Measurements from ENCODE around the gene NOC3L. TPM values are rescaled to one million over a fixed set of nuclear protein-coding genes. Genes with fewer than 3 reads are reported as not detected.
A peak's percentile ranks its signal among the peaks of the same experiment; 100 is the strongest.

NOC3L gene
- total and polyA plus RNA-seq, 9 of the 15 experiments (the other 6 are each of a cell fraction or from before 2014, with no cell fraction given): 23.8 to 57.6 (median 32.6) TPM

DNA sequence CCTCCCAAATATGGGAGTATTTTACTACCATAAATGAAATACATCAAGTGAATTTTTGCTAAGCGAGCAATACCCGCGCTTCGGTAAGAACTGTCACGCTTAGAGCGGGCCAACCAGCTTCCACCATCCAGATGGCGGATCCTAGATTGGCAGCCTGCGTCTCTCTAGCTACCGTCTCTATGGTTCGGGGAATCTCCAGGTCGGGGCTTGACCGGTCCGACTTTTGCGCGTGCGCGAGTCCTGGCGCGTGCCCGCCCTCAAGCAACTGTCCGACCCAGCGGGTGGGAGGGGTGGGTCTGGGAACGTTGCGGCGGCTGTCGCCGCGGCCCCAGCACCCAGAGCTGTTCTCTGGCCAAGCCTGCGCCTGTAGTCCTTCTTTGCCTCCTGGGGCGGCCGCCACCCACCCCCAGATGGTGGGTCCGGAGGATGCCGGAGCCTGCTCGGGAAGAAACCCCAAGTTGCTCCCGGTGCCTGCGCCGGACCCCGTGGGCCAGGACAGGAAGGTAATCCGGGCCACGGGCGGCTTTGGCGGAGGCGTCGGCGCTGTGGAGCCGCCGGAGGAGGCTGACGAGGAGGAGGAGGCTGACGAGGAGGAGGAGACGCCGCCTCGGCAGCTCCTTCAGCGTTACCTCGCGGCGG, 39.6 kb upstream of the NOC3L start, which contains the start of gene TBC1D12 (continued):
- TF ChIP-seq, protein P1, sequence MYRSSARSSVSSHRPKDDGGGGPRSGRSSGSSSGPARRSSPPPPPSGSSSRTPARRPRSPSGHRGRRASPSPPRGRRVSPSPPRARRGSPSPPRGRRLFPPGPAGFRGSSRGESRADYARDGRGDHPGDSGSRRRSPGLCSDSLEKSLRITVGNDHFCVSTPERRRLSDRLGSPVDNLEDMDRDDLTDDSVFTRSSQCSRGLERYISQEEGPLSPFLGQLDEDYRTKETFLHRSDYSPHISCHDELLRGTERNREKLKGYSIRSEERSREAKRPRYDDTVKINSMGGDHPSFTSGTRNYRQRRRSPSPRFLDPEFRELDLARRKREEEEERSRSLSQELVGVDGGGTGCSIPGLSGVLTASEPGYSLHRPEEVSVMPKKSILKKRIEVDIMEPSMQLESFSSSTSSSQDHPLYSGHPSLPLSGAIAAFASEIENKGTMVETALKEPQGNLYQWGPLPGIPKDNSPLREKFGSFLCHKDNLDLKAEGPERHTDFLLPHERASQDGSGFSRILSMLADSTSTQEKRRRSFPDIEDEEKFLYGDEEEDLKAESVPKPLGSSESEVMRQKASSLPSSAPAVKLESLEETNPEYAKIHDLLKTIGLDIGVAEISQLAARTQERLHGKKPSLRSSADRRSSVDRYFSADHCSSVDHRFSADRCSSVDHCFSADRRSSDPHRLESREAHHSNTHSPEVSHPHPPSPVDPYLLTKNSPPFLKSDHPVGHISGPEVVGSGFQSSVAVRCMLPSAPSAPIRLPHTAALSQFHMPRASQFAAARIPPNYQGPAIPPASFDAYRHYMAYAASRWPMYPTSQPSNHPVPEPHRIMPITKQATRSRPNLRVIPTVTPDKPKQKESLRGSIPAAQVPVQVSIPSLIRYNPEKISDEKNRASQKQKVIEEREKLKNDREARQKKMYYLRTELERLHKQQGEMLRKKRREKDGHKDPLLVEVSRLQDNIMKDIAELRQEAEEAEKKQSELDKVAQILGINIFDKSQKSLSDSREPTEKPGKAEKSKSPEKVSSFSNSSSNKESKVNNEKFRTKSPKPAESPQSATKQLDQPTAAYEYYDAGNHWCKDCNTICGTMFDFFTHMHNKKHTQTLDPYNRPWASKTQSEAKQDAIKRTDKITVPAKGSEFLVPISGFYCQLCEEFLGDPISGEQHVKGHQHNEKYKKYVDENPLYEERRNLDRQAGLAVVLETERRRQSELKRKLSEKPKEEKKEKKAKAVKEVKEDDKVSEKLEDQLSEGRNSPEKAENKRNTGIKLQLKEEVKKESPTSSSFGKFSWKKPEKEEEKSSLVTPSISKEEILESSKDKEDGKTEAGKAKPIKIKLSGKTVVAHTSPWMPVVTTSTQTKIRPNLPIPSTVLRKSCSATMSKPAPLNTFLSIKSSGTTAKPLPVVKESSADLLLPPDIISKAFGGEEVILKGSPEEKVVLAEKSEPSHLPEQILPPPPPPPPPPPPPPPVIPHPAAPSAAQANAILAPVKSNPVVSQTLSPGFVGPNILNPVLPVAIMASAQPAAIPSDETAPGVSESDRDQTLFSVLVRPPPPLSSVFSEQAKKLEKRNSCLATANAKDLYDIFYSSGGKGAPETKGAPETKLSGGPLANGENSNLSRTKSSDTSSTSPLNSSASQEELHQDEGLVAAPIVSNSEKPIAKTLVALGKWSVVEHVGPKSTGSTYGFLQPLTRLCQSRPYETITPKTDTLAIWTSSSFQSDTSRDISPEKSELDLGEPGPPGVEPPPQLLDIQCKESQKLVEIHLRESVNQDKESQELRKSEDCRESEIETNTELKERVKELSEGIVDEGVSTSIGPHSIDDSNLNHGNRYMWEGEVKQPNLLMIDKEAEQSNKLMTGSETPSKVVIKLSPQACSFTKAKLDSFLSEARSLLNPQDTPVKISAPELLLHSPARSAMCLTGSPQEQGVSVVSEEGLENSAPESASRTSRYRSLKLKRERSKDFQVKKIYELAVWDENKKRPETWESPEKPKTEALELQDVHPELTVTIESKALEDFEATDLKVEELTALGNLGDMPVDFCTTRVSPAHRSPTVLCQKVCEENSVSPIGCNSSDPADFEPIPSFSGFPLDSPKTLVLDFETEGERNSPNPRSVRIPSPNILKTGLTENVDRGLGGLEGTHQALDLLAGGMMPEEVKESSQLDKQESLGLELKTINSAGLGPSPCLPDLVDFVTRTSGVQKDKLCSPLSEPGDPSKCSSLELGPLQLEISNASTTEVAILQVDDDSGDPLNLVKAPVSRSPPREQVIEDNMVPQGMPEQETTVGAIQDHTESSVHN (IDR thresholded peaks at IDR 0.05; ENCODE audit: borderline replicate concordance in 1 of 2, low read depth in 1 of 2): no peak
- no peak for TF ChIP-seq NFE2 (IDR thresholded peaks at IDR 0.05; ENCODE audit: low read depth)
- TF ChIP-seq, protein P2, sequence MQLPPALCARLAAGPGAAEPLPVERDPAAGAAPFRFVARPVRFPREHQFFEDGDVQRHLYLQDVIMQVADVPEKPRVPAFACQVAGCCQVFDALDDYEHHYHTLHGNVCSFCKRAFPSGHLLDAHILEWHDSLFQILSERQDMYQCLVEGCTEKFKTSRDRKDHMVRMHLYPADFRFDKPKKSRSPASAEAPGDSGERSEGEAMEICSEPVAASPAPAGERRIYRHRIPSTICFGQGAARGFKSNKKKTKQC (CRISPR knock-in tag; IDR thresholded peaks at IDR 0.05): no peak
- no peak for TF ChIP-seq ZNF124 (CRISPR knock-in tag; IDR thresholded peaks at IDR 0.05)
- peak in 1 of 2 experiments; percentile 41; a peak in 1 of 4 replicates for TF ChIP-seq SRF (CRISPR knock-in tag; IDR thresholded peaks at IDR 0.05)
- TF ChIP-seq CREM (IDR thresholded peaks at IDR 0.05; ENCODE audit: low read depth): no peak
- TF ChIP-seq, protein P3, sequence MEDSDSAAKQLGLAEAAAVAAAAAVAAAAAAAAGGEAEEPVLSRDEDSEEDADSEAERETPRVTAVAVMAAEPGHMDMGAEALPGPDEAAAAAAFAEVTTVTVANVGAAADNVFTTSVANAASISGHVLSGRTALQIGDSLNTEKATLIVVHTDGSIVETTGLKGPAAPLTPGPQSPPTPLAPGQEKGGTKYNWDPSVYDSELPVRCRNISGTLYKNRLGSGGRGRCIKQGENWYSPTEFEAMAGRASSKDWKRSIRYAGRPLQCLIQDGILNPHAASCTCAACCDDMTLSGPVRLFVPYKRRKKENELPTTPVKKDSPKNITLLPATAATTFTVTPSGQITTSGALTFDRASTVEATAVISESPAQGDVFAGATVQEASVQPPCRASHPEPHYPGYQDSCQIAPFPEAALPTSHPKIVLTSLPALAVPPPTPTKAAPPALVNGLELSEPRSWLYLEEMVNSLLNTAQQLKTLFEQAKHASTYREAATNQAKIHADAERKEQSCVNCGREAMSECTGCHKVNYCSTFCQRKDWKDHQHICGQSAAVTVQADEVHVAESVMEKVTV (CRISPR knock-in tag; IDR thresholded peaks at IDR 0.05): no peak
- TF ChIP-seq RFX1 (IDR thresholded peaks at IDR 0.05): peak; percentile 60
- TF ChIP-seq, protein P4, sequence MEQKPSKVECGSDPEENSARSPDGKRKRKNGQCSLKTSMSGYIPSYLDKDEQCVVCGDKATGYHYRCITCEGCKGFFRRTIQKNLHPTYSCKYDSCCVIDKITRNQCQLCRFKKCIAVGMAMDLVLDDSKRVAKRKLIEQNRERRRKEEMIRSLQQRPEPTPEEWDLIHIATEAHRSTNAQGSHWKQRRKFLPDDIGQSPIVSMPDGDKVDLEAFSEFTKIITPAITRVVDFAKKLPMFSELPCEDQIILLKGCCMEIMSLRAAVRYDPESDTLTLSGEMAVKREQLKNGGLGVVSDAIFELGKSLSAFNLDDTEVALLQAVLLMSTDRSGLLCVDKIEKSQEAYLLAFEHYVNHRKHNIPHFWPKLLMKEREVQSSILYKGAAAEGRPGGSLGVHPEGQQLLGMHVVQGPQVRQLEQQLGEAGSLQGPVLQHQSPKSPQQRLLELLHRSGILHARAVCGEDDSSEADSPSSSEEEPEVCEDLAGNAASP (IDR thresholded peaks at IDR 0.05): no peak
- no peak for TF ChIP-seq ARID1B (IDR thresholded peaks at IDR 0.05)
- TF ChIP-seq HNRNPL (IDR thresholded peaks at IDR 0.05; ENCODE audit: low read depth, low read length): no peak
- TF ChIP-seq BRD9 (IDR thresholded peaks at IDR 0.05; ENCODE audit: low read depth, partially characterized antibody): no peak
- TF ChIP-seq, protein P5, sequence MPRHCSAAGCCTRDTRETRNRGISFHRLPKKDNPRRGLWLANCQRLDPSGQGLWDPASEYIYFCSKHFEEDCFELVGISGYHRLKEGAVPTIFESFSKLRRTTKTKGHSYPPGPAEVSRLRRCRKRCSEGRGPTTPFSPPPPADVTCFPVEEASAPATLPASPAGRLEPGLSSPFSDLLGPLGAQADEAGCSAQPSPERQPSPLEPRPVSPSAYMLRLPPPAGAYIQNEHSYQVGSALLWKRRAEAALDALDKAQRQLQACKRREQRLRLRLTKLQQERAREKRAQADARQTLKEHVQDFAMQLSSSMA (CRISPR knock-in tag; IDR thresholded peaks at IDR 0.05): no peak
